Muscle of leg (tissue), 11 donors: ENCODE results near the gene PRM1. TPM values are rescaled to one million over a fixed set of nuclear protein-coding genes. Genes with fewer than 3 reads are reported as not detected.

Experiments used
- DNase-seq: peaks from one replicate; pipeline ENCODE4 v3.0.0; 2013
- H3K27ac ChIP-seq: one replicate; pipeline ENCODE4 v1.5.1; 2013; ENCODE audit warnings: mild to moderate bottlenecking, low read length, control low read depth
- H3K27me3 ChIP-seq: one replicate; pipeline ENCODE4 v1.6.1; 2013; ENCODE audit warnings: low read length; ENCODE audit not compliant: control insufficient read depth, insufficient read depth
- H3K36me3 ChIP-seq: one replicate; pipeline ENCODE4 v1.6.1; 2013; ENCODE audit warnings: low read length; ENCODE audit not compliant: control insufficient read depth, insufficient read depth
- H3K4me1 ChIP-seq: one replicate; pipeline ENCODE4 v1.6.1; 2013; ENCODE audit warnings: low read length; ENCODE audit not compliant: control insufficient read depth, insufficient read depth
- H3K4me3 ChIP-seq: one replicate; pipeline ENCODE4 v1.5.1; 2013; ENCODE audit warnings: low read length, control low read depth
- H3K9me3 ChIP-seq: replicated peaks from 2 replicates; pipeline ENCODE4 v1.6.1; 2013; ENCODE audit warnings: low read depth, low read length; ENCODE audit not compliant: control insufficient read depth
- WGBS: methylation state at CpG from one replicate; pipeline ENCODE4 v1.1.5; 2013; ENCODE audit warnings: missing lambda C conversion rate; ENCODE audit not compliant: insufficient coverage; 5-methylcytosine and 5-hydroxymethylcytosine counted together
- polyA plus RNA-seq, 8 donors: library from polyadenylated mRNA; unstranded; fragments of 120-200 nt; gene quantifications; one replicate each; pipeline versions ENCODE4 v1.2.1 to v1.2.3, GENCODE V29; 2013; ENCODE audit warnings: inconsistent platforms in 1 of 8, low replicate concordance in 1 of 8; ENCODE audit not compliant: insufficient read length in 8 of 8, insufficient read depth in 1 of 8
- total RNA-seq: library from RNA; stranded (reverse); fragments of 120-200 nt; gene quantifications from one replicate; pipeline ENCODE4 v1.2.4, GENCODE V29; 2013

The PRM1 gene
- total and polyA plus RNA-seq, 9 donors, result not detected

- Histone ChIP-seq H3K9me3 (peaks cover 2% of the 10 kb centered on the region), H3K4me1 (peaks cover 11% of the 10 kb centered on the region), H3K36me3 (no peaks in the 10 kb centered on the region), H3K4me3 (no peak overlapping the region), H3K27ac (no peak overlapping the region), H3K27me3 (no peaks in the 10 kb centered on the region)
- 91% methylated on average over 2 of the region's 5 CpGs for WGBS
- no peak for DNase-seq
These were observed 39.5 kb downstream of the PRM1 start for GRCh38 chr16:11241480-11242204.

DNA sequence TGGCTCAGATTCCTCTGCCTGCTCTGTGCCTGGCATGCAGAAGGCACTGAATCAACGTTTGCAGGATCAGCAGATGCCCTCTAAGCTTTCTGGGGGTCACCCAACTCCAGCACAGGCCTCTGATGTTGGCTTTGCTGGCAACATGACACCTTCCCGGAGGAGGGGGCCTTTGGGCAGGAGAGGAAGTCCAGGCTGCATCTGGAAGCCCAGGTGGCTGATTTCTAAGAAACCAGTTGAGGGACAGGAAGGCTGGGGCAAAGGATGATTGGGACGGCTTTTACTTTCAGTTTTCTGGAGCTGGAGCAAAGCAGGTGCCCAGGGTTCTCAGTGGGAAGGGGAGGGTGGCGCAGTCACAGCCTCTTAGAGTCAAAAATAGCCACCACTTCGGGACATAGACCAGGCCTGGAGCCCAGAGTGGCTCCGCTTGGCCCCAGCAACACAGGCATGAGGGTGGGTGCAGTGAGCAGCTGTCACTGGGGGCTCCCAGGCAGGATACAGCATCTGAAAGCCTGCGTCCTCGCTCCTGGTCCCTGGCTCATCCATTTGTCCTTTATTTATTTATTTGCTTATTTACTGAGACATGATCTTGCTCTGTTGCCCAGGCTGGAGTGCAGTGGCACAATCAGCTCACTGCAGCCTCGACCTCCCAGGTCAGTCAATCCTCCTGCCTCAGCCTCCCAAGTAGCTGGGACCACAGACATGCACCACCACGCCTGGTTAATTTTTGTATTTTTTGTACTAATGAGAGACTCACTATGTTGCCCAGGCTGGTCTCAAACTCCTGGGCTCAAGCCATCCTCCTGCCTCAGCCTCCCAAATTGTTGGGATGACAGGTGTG, 40.3 kb downstream of the PRM1 start:
- no peak for DNase-seq
- Histone ChIP-seq H3K27ac (peak overlapping the region; percentile 55), H3K36me3 (no peaks in the 10 kb centered on the region), H3K9me3 (no peaks in the 10 kb centered on the region), H3K27me3 (no peaks in the 10 kb centered on the region), H3K4me3 (no peak overlapping the region), H3K4me1 (peaks cover 11% of the 10 kb centered on the region)
- WGBS, result 47% methylated on average over 6 of the region's 10 CpGs

DNA sequence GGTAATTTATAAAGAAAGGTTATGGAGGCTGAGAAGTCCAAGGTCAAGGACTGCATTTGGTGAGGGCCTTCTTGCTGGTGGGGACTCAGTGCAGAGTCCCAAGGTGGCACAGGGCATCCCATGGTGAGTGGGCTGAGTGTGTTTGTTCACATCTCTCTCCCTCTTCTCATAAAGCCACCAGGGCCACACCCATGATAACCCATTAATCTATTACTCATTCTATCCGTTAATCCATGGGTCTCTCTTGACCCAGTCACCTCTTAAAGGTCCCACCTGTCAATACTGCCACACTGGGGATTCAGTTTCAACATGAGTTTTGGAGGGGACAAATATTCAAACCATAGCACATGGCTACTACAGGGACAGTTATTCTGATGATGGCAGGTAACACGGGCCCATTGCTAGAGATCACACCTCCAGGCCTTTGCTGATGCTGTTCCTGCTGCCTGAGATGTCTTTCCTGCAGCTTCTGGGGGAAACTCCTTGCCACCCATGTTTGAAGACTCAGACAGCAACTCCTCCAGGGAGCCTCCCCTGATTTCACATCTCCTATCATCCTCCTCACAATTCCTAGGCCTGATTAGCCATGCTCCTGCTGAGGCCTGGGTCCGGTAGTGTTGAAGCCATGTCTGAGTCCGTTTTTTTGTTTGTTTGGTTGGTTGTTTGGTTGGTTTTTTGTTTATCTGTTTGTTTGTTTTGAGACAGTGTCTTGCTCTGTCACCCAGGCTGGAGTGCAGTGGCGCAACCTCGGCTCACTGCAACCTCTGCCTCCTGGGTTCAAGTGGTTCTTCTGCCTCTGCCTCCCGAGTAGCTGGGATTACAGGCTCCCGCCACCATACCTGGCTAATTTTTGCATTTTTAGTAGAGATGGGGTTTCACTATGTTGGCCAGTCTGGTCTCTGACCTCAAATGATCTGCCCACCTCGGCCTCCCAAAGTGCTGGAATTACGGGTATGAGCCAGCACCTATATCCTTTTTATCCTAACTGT, 41.2 kb downstream of the PRM1 start:
- H3K27ac ChIP-seq, result no peak overlapping the region

DNA sequence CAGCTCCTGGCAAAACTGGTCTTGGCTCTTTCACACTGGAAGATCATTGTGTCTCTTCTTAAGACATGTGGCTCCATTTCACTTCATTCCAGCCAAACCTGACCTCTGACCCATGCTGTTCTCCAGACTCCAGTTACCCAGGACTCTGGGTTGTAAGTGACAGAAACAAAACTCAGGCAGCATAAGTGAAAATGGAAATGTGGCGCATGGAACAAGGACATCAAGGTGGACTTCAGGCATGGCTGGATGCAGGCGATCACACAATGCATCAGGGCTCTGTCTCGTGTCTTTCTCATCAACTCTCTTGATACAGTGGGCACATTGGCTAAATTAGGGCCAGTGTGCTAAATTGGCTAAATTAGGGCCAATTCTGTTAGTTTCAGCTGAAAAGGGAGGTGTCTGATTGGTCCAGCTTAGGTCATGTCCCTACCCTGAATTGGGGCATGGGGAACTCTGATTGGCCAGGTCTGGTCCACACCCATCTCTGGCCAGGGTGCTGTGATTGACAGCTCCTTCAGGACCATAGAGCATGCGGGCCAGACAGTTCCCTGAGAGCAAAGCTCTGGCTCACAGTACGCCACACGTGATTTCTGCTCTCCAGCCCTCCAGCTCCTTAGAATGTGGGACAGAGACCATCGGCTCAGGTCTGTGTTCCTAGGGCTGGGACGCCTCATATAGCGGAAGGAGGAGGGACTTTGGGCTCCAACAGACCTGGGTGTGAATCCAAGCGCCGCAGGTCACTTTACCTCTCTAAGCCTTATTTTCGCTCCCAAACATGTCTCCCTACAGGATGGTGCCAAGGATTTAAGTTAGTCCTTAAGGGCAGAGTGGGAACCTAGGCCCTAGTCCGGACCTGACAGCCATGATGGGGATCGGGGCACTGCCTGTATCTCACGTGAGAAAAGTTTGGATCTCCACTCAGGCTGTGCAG, 42.6 kb downstream of the PRM1 start:
- no peak for DNase-seq
- Histone ChIP-seq H3K27me3 (no peaks in the 10 kb centered on the region), H3K9me3 (no peaks in the 10 kb centered on the region), H3K27ac (no peak overlapping the region), H3K36me3 (no peaks in the 10 kb centered on the region), H3K4me1 (peaks cover 11% of the 10 kb centered on the region), H3K4me3 (no peak overlapping the region)
- 90% methylated on average over 8 of the region's 15 CpGs for WGBS

More for the DNA sequence above, 41.2 kb downstream of the PRM1 start:
- WGBS, result 85% methylated on average over 7 of the region's 10 CpGs
- H3K9me3 ChIP-seq, result no peaks in the 10 kb centered on the region
- no peaks in the 10 kb centered on the region for H3K36me3 ChIP-seq
- H3K4me1 ChIP-seq, result peaks cover 11% of the 10 kb centered on the region
- no peaks in the 10 kb centered on the region for H3K27me3 ChIP-seq
- no peak for DNase-seq
- no peak overlapping the region for H3K4me3 ChIP-seq

GRCh38 chr16:11236461-11237254, 44.5 kb downstream of the PRM1 start:
- H3K4me3 ChIP-seq, result no peak overlapping the region
- DNase-seq, result no peak
- peaks cover 15% of the 10 kb centered on the region for H3K4me1 ChIP-seq
- H3K27ac ChIP-seq, result no peak overlapping the region
- no peaks in the 10 kb centered on the region for H3K36me3 ChIP-seq
- WGBS, result 83% methylated on average over 7 of the region's 10 CpGs
- H3K27me3 ChIP-seq, result no peaks in the 10 kb centered on the region
- H3K9me3 ChIP-seq, result no peaks in the 10 kb centered on the region

GRCh38 chr16:11235703-11235991, 45.5 kb downstream of the PRM1 start:
- no peaks in the 10 kb centered on the region for H3K27me3 ChIP-seq
- H3K4me3 ChIP-seq, result no peak overlapping the region
- no peaks in the 10 kb centered on the region for H3K9me3 ChIP-seq
- no peak for DNase-seq
- H3K36me3 ChIP-seq, result no peaks in the 10 kb centered on the region
- no peak overlapping the region for H3K27ac ChIP-seq
- H3K4me1 ChIP-seq, result peaks cover 10% of the 10 kb centered on the region
- no CpG with 5 or more reads among the region's 5 CpGs for WGBS

- peaks cover 7% of the 10 kb centered on the region for H3K4me1 ChIP-seq
- H3K9me3 ChIP-seq, result no peaks in the 10 kb centered on the region
- no peaks in the 10 kb centered on the region for H3K36me3 ChIP-seq
- WGBS, result 85% methylated on average over 9 of the region's 13 CpGs
- no peaks in the 10 kb centered on the region for H3K27me3 ChIP-seq
- no peak for DNase-seq
- no peak overlapping the region for H3K27ac ChIP-seq
- H3K4me3 ChIP-seq, result no peak overlapping the region
These were observed 46.0 kb downstream of the PRM1 start for GRCh38 chr16:11234884-11235702.

DNA sequence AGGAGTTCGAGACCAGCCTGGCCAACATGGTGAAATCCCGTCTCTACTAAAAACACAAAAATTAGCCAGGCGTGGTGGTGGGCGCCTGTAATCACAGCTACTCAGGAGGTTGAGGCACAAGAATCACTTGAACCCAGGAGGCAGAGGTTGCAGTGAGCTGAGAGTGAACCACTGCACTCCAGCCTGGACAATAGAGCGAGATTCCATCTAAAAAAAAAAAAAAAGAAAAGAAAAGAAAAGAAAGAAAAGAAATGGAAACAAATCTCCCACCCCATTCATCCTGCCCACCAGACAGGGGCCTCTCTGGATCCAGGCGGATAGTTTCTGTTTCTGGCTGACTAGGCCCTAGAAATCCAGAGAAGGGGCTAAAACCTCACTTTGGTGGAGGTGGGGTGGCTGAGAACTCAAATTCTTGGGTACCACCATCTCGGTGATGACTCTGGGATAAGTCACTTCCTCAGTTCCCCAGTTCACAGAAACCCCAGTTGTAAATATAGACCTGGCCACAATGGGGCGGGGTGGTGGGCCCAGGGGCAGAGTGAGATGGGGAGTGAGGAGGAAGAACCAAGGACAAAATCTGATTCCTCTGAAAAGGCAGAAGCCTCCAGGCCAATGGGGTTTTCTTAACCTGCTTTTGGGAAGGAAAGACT, 47.3 kb downstream of the PRM1 start:
- Histone ChIP-seq H3K4me1 (peaks cover 5% of the 10 kb centered on the region), H3K36me3 (no peaks in the 10 kb centered on the region), H3K27me3 (no peaks in the 10 kb centered on the region), H3K27ac (no peak overlapping the region), H3K9me3 (no peaks in the 10 kb centered on the region), H3K4me3 (no peak overlapping the region)
- WGBS, result no CpG with 5 or more reads among the region's 8 CpGs
- DNase-seq, result no peak
